Heart right ventricle (tissue), 16 donors: ENCODE results near the gene INPP4B. TPM values are rescaled to one million over a fixed set of nuclear protein-coding genes. Genes with fewer than 3 reads are reported as not detected.

Experiments used
- ATAC-seq, 8 donors: fragments of 200-7000 bp; cut with Tn5 transposase; one replicate each; pipeline ENCODE4 v1.9.1; 2020; ENCODE audit warnings: mild to moderate bottlenecking in 8 of 8, moderate library complexity in 8 of 8, moderate number of reproducible peaks in 1 of 8
- DNase-seq, 2 donors: peaks; one replicate each; pipeline ENCODE4 v3.0.0-alpha.2; 2020
- H3K27ac ChIP-seq, 10 donors: fragments of 200-600 bp; sonication (generic) in 2 of 10; one replicate each; pipeline versions ENCODE4 v1.5.0 to v1.8.0; 2020 to 2022; ENCODE audit warnings: mild to moderate bottlenecking in 3 of 10
- H3K27me3 ChIP-seq, 7 donors: fragments of 200-600 bp; one replicate each; pipeline ENCODE4 v1.8.0; 2021 to 2022; ENCODE audit warnings: mild to moderate bottlenecking in 2 of 7
- H3K36me3 ChIP-seq, 9 donors: fragments of 200-600 bp; sonication (generic) in 1 of 9; one replicate each; pipeline versions ENCODE4 v1.5.0 to v1.8.0; 2020 to 2022; ENCODE audit warnings: mild to moderate bottlenecking in 2 of 9
- H3K4me1 ChIP-seq, 9 donors: fragments of 200-600 bp; sonication (generic) in 1 of 9; one replicate each; pipeline versions ENCODE4 v1.5.0 to v1.8.0; 2020 to 2022; ENCODE audit warnings: mild to moderate bottlenecking in 4 of 9
- H3K4me3 ChIP-seq, 10 donors: fragments of 200-600 bp; sonication (generic) in 2 of 10; one replicate each; pipeline versions ENCODE4 v1.5.0 to v1.8.0; 2020 to 2022; ENCODE audit warnings: mild to moderate bottlenecking in 7 of 10, moderate library complexity in 2 of 10
- H3K9me3 ChIP-seq, 11 donors: fragments of 200-600 bp in 10 of 11; sonication (generic) in 2 of 11; one replicate each; pipeline versions ENCODE4 v1.5.0 to v1.8.0; 2013 to 2022; ENCODE audit warnings: mild to moderate bottlenecking in 2 of 11, control low read depth in 1 of 11, moderate library complexity in 1 of 11
- CTCF ChIP-seq, 9 donors: fragments of 200-600 bp; sonication (generic) in 2 of 9; IDR thresholded peaks; one replicate each; pipeline versions ENCODE4 v1.5.0 to v1.8.0; 2021 to 2022; ENCODE audit warnings: antibody characterized with exemption in 9 of 9, mild to moderate bottlenecking in 5 of 9, moderate library complexity in 1 of 9
- WGBS, 2 donors: extraction: QIAGEN DNeasy Blood & Tissue Kit; methylation state at CpG; one replicate each; pipeline ENCODE4 v1.1.7; 2013; ENCODE audit warnings: inconsistent platforms in 1 of 2; 5-methylcytosine and 5-hydroxymethylcytosine counted together
- intact Hi-C, 10 donors: fragments of 100-400 bp; cut with DNase I; formaldehyde crosslinking; loops; one replicate each; pipeline versions ENCODE4 v1.11.1 to v1.14.2; 2022
- long read RNA-seq, 3 donors: library from polyadenylated mRNA; unstranded; transcript quantifications; one replicate each; pipeline ENCODE4 v2.0.0, GENCODE V29; 2020 to 2021
- polyA plus RNA-seq, 2 donors: library from polyadenylated mRNA; stranded (reverse); fragments of 200-250 nt; gene quantifications; one replicate each; pipeline ENCODE4 v1.2.3, GENCODE V29; 2013
- total RNA-seq, 10 donors: library from RNA; stranded (reverse); fragmentation: NEBNext Ultra II Directional in 3 of 10; extraction: Animal tissue kit (Norgen Biotek cat#: 25700) in 3 of 10; gene quantifications; one replicate each; pipeline versions ENCODE4 v1.2.1 to v1.2.4, GENCODE V29; 2021 to 2023
- donor health status: Arrhythmogenic right ventricular cardiomyopathy.
- donor health status: ischemic (EF 13 %, LVEDD 7.1; RV severe dilation, severe dysfunction).
- donor health status: healthy with polysubstance abuse.
- donor health status: DM: no; HTN: yes; CAD: no.
- donor health status: DM: no; HTN: no; CAD: no.
- donor health status: ischemic (EF 25% LVEDD 6.9; RV normal size, moderate dysfunction).
- donor health status: ischemic (EF 25% LVEDD 5.7; RV mildly dilated, moderate dysfunction).
- donor health status: healthy.
- donor health status: DM: yes; HTN: yes; CAD: no.
- donor health status: Ischemic cardiomyopathy.
- donor health status: ischemic (EF 35%, LVEDD 5.7; RV mildly dilated, moderate dysfunction).
- donor health status: nonischemic (EF 11% LVEDD 7.7; RV severe dilation, severe dysfunction).
- donor health status: DM: yes; HTN: yes; CAD: no.
- donor health status: PGD.
- donor health status: ischemic (EF 29% LVEDD 5.4; RV normal size, mild dysfunction).
- donor health status: nonischemic (EF 23%, LVEDD 6.1; RV moderate dilation, normal function).

INPP4B gene
- total RNA-seq, result 10 to 100 TPM in 8 of 10 donors, 1 to 10 TPM in 2; 5.8 to 100.0 (median 52.1) TPM
- 1 to 10 TPM; 3.7 to 6.9 TPM for polyA plus RNA-seq
- long read RNA-seq, donor 1, partial matches to known transcripts, result 0 of 2 reads
- long read RNA-seq, donor 1, other reads (novel, unspliced or antisense), result 2 of 2 reads
- long read RNA-seq, donor 2, partial matches to known transcripts, result 4 of 12 reads
- long read RNA-seq, donor 2, other reads (novel, unspliced or antisense), result 4 of 12 reads
- long read RNA-seq, donor 3, partial matches to known transcripts, result 1 of 13 reads
- long read RNA-seq, donor 3, other reads (novel, unspliced or antisense), result 9 of 13 reads

GRCh38 chr4:142846108-142846728, at the start of gene INPP4B:
Gene INPP4B (minus strand): TSS chr4:142846301.
- H3K4me3 ChIP-seq, result peak within 1 kb of the TSS; percentile 57 to 79 (median 66)
- DNase-seq, result peak; percentile 39 to 42
- peak in 2 of 9 donors; percentile 5 to 11 for TF ChIP-seq CTCF (IDR thresholded peaks at IDR 0.05)
- ATAC-seq, result peak; percentile 80 to 91 (median 82)
- no peaks in the 10 kb centered on the region for H3K36me3 ChIP-seq
- H3K27ac ChIP-seq, result peak within 1 kb of the TSS; percentile 57 to 93 (median 82)
- 0 to 1% methylated on average over 55 of the region's 55 CpGs for WGBS, 2 donors
- intact Hi-C loops, result loop anchor here in 8 of 10 donors (2.0 to 10.0 kb wide), 8 partner anchors 491 to 1691 kb away; no protein-coding TSS in a partner anchor
- H3K4me1 ChIP-seq, result peaks cover 0 to 30% (median 10%) of the 10 kb centered on the region in 9 donors
- peaks cover 0 to 55% (median 15%) of the 10 kb centered on the region in 7 donors for H3K27me3 ChIP-seq
- H3K9me3 ChIP-seq, result no peaks in the 10 kb centered on the region

- no peak for ATAC-seq
- no peaks in the 10 kb centered on the region for H3K27me3 ChIP-seq
- intact Hi-C loops, result no loop called here
Observed at GRCh38 chr4:142893012-142893411, 46.9 kb upstream of the INPP4B start.

GRCh38 chr4:142886566-142886965, 40.5 kb upstream of the INPP4B start:
- no peak for ATAC-seq
- Histone ChIP-seq H3K4me3 (no peak overlapping the region), H3K9me3 (no peaks in the 10 kb centered on the region), H3K27ac (no peak overlapping the region), H3K27me3 (no peaks in the 10 kb centered on the region), H3K36me3 (no peaks in the 10 kb centered on the region), H3K4me1 (no peaks in the 10 kb centered on the region)
- intact Hi-C loops, result loop anchor here in 4 of 10 donors (10.0 kb wide), 1 partner anchor 138 kb away; no protein-coding TSS in a partner anchor
- no peak for DNase-seq
- WGBS, 2 donors, result 82 to 84% methylated on average over 5 of the region's 5 CpGs
- TF ChIP-seq CTCF (IDR thresholded peaks at IDR 0.05), result no peak

More at GRCh38 chr4:142893012-142893411, 46.9 kb upstream of the INPP4B start:
- WGBS, 2 donors, result 70 to 81% methylated on average over 3 of the region's 3 CpGs
- Histone ChIP-seq H3K27ac (no peak overlapping the region), H3K4me3 (no peak overlapping the region), H3K9me3 (peaks cover 0 to 31% (median 11%) of the 10 kb centered on the region in 11 donors), H3K36me3 (no peaks in the 10 kb centered on the region), H3K4me1 (no peaks in the 10 kb centered on the region)
- no peak for DNase-seq
- no peak for TF ChIP-seq CTCF (IDR thresholded peaks at IDR 0.05)

GRCh38 chr4:142883040-142883832, 37.1 kb upstream of the INPP4B start:
- Histone ChIP-seq H3K4me1 (no peaks in the 10 kb centered on the region), H3K9me3 (no peaks in the 10 kb centered on the region), H3K36me3 (no peaks in the 10 kb centered on the region), H3K4me3 (no peak overlapping the region), H3K27ac (no peak overlapping the region), H3K27me3 (no peaks in the 10 kb centered on the region)
- intact Hi-C loops, result loop anchor here in 4 of 10 donors (10.0 kb wide), 1 partner anchor 142 kb away; no protein-coding TSS in a partner anchor
- WGBS, 2 donors, result 44 to 47% methylated on average over 4 of the region's 4 CpGs
- peak; percentile 14 to 56 (median 44) for TF ChIP-seq CTCF (IDR thresholded peaks at IDR 0.05)
- DNase-seq (no peak), ATAC-seq (peak in 1 of 8 donors; percentile 48)
